Vagina (tissue), 2 donors: ENCODE measurements around the gene DENND2D.

Experiments
- CTCF ChIP-seq, 3 experiments: fragments of 450-650 bp in 2 of 3; fragments of 200-600 bp in 1 of 3; sonication (generic) in 1 of 3; IDR thresholded peaks; one replicate each; pipeline ENCODE4 v1.5.1; 2017 to 2019; ENCODE audit warnings: antibody characterized with exemption in 3 of 3, mild to moderate bottlenecking in 2 of 3, moderate library complexity in 2 of 3
- POLR2A ChIP-seq, 2 donors: fragments of 450-650 bp; IDR thresholded peaks; one replicate each; pipeline ENCODE4 v1.6.1; 2017; ENCODE audit warnings: antibody characterized with exemption in 2 of 2, mild to moderate bottlenecking in 2 of 2, moderate library complexity in 2 of 2
- POLR2AphosphoS5 ChIP-seq, 2 donors: sonication (generic); formaldehyde crosslinking; IDR thresholded peaks; one replicate each; pipeline ENCODE4 v1.9.0; 2017; ENCODE audit warnings: antibody characterized with exemption in 2 of 2, mild to moderate bottlenecking in 2 of 2, low read depth in 1 of 2; ENCODE audit not compliant: insufficient read depth in 1 of 2

GRCh38 chr1:111217183-111217910 lies 16.9 kb upstream of the DENND2D start:
- TF ChIP-seq CTCF (IDR thresholded peaks at IDR 0.05) (no peak), POLR2AphosphoS5 (IDR thresholded peaks at IDR 0.05; ENCODE audit: insufficient read depth in 1 of 2, low read depth in 1 of 2) (no peak), POLR2A (IDR thresholded peaks at IDR 0.05) (no peak)
